Measurements from ENCODE around the gene PROB1. TPM values are rescaled to one million over a fixed set of nuclear protein-coding genes. Genes with fewer than 3 reads are reported as not detected.

PROB1 gene
- polyA plus RNA-seq, 1 donor (not counting 4 experiments of a cell fraction or from before 2014, with no cell fraction given) = 0.26 TPM

DNA sequence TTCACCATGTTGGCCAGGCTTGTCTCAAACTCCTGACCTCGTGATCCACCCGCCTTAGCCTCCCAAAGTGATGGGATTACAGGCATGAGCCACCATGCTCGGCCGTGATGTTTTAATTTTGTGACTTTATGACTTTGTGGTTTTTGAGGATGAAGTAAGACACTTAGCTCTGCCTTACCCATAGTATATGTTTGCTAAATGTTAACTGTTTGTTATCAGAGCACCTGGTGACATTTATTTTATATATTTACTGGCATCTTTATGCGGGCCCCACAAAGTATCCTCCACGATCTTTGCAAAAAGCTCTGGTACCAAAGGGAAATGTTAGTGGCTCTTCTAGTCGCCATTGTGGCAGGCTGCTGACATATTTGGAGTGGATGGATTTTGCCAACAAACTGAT lies 18.5 kb downstream of the PROB1 start:
- Histone ChIP-seq H3K9me3 (ENCODE audit: control insufficient read depth, low read depth, low read length) (no peaks in the 10 kb centered on the region), H3K79me2 (ENCODE audit: control insufficient read depth, insufficient read depth, low read length) (no peaks in the 10 kb centered on the region), H4K20me1 (ENCODE audit: control insufficient read depth, extremely low read depth, insufficient read depth, low read length) (no peaks in the 10 kb centered on the region), H3K36me3 (ENCODE audit: control insufficient read depth in 2 of 2, extremely low read depth in 1 of 2, insufficient read depth in 2 of 2, low read length in 2 of 2) (peaks cover 5 to 6% of the 10 kb centered on the region in 2 experiments), H3K4me3 (ENCODE audit: control insufficient read depth in 2 of 3, extremely low read depth in 1 of 3, insufficient read depth in 2 of 3, low read depth in 1 of 3, low read length in 3 of 3) (no peak overlapping the region), H2AFZ (ENCODE audit: control insufficient read depth, low read length) (no peak overlapping the region), H3K4me2 (ENCODE audit: control insufficient read depth, extremely low read depth, insufficient read depth, low read depth, low read length) (no peak overlapping the region), H3K27ac (ENCODE audit: control insufficient read depth, insufficient read depth, low read length) (no peak overlapping the region), H3K27me3 (ENCODE audit: control insufficient read depth, extremely low read depth, insufficient read depth, low read length) (no peaks in the 10 kb centered on the region), H3K9ac (ENCODE audit: control insufficient read depth, extremely low read depth, insufficient read depth, low read length) (no peak overlapping the region), H3K9me1 (ENCODE audit: control insufficient read depth, extremely low read depth, insufficient read depth, low read length) (no peaks in the 10 kb centered on the region), H3K4me1 (ENCODE audit: control insufficient read depth, extremely low read depth, insufficient read depth, low read length) (peaks cover 8% of the 10 kb centered on the region)
- TF ChIP-seq, protein P1, sequence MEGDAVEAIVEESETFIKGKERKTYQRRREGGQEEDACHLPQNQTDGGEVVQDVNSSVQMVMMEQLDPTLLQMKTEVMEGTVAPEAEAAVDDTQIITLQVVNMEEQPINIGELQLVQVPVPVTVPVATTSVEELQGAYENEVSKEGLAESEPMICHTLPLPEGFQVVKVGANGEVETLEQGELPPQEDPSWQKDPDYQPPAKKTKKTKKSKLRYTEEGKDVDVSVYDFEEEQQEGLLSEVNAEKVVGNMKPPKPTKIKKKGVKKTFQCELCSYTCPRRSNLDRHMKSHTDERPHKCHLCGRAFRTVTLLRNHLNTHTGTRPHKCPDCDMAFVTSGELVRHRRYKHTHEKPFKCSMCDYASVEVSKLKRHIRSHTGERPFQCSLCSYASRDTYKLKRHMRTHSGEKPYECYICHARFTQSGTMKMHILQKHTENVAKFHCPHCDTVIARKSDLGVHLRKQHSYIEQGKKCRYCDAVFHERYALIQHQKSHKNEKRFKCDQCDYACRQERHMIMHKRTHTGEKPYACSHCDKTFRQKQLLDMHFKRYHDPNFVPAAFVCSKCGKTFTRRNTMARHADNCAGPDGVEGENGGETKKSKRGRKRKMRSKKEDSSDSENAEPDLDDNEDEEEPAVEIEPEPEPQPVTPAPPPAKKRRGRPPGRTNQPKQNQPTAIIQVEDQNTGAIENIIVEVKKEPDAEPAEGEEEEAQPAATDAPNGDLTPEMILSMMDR (optimal IDR thresholded peaks at IDR 0.05 in 1 of 3, IDR thresholded peaks at IDR 0.05 in 1 of 3, conservative IDR thresholded peaks at IDR 0.05 in 1 of 3; ENCODE audit: extremely low read depth in 1 of 3, insufficient read depth in 2 of 3, low read length in 3 of 3) = no peak
- FAIRE-seq = no peak
- DNase-seq (ENCODE audit: low read depth, low spot score) = no peak
- dilution Hi-C loops (cut with MboI; ENCODE audit: extremely low pct_ligation_motif_present, low sequenced_read_pairs) = no loop called here

DNA sequence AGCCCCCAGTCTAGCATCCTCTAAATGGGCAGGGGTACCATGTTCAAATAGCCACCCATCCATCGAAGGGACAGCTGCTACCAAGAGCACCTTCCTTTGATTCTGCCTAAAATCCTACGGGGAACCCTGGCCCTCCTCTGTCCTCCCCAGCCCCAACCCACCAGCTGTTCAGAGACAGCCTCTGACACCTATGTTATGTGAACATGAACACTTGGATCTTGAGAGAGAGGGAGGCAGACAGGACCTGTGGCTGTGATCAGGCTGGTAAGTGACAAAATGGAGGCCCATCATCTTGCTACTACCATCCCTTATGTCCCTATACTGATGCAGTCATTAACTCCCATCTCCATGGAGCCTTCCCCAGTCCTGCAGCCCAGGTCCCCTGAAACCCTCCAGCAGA lies 20.0 kb downstream of the PROB1 start:
- Histone ChIP-seq H3K9me3 (ENCODE audit: control insufficient read depth, low read depth, low read length) (no peaks in the 10 kb centered on the region), H3K27me3 (ENCODE audit: control insufficient read depth, extremely low read depth, insufficient read depth, low read length) (no peaks in the 10 kb centered on the region), H3K4me2 (ENCODE audit: control insufficient read depth, extremely low read depth, insufficient read depth, low read depth, low read length) (no peak overlapping the region), H3K4me3 (ENCODE audit: control insufficient read depth in 2 of 3, extremely low read depth in 1 of 3, insufficient read depth in 2 of 3, low read depth in 1 of 3, low read length in 3 of 3) (no peak overlapping the region), H2AFZ (ENCODE audit: control insufficient read depth, low read length) (no peak overlapping the region), H3K4me1 (ENCODE audit: control insufficient read depth, extremely low read depth, insufficient read depth, low read length) (peaks cover 8% of the 10 kb centered on the region), H3K36me3 (ENCODE audit: control insufficient read depth in 2 of 2, extremely low read depth in 1 of 2, insufficient read depth in 2 of 2, low read length in 2 of 2) (peaks cover 7 to 8% of the 10 kb centered on the region in 2 experiments), H3K9ac (ENCODE audit: control insufficient read depth, extremely low read depth, insufficient read depth, low read length) (no peak overlapping the region), H3K27ac (ENCODE audit: control insufficient read depth, insufficient read depth, low read length) (no peak overlapping the region), H3K79me2 (ENCODE audit: control insufficient read depth, insufficient read depth, low read length) (no peaks in the 10 kb centered on the region), H3K9me1 (ENCODE audit: control insufficient read depth, extremely low read depth, insufficient read depth, low read length) (no peaks in the 10 kb centered on the region), H4K20me1 (ENCODE audit: control insufficient read depth, extremely low read depth, insufficient read depth, low read length) (no peaks in the 10 kb centered on the region)
- dilution Hi-C loops (cut with MboI; ENCODE audit: extremely low pct_ligation_motif_present, low sequenced_read_pairs) = no loop called here
- TF ChIP-seq, protein P1 (optimal IDR thresholded peaks at IDR 0.05 in 1 of 3, IDR thresholded peaks at IDR 0.05 in 1 of 3, conservative IDR thresholded peaks at IDR 0.05 in 1 of 3; ENCODE audit: extremely low read depth in 1 of 3, insufficient read depth in 2 of 3, low read length in 3 of 3) = no peak
- no peak for TF ChIP-seq EZH2 (IDR thresholded peaks at IDR 0.05; ENCODE audit: low read length)
- FAIRE-seq (no peak), DNase-seq (ENCODE audit: low read depth, low spot score) (no peak)
